ENCODE results near the gene SARDH.
A peak's percentile ranks its signal among the peaks of the same experiment; 100 is the strongest.

The SARDH gene

GRCh38 chr9:133654736-133655657, 83.2 kb downstream of the SARDH start:
- CTCF ChIA-PET, result interaction anchor here (0.6 kb wide), 1 partner anchor 13 kb away, joined by 4 read pairs; no protein-coding TSS in a partner anchor
- Histone ChIP-seq H3K36me3 (ENCODE audit: control insufficient read depth in 2 of 2, insufficient read depth in 1 of 2, low read length in 2 of 2) (no peaks in the 10 kb centered on the region), H3K4me1 (ENCODE audit: control insufficient read depth, insufficient read depth, low read length) (peaks cover 3% of the 10 kb centered on the region), H3K9me3 (ENCODE audit: control insufficient read depth, insufficient read depth, low read depth, low read length) (no peaks in the 10 kb centered on the region), H3K27ac (ENCODE audit: extremely low read depth, low read depth, low read length) (no peak overlapping the region), H3K4me3 (ENCODE audit: low read depth, low read length) (no peak overlapping the region)
- POLR2A ChIA-PET, result no interaction called here
- no peak for TF ChIP-seq ZNF266 (tag by site-specific recombination; IDR thresholded peaks at IDR 0.05; ENCODE audit: low read depth)
- TF ChIP-seq SCRT2 (tag by site-specific recombination; IDR thresholded peaks at IDR 0.05), result 0 out of 2 replicates have a peak, but pooled peaks have one; percentile 9

GRCh38 chr9:133653638-133654037, 84.5 kb downstream of the SARDH start:
- no peak for TF ChIP-seq CTCF (tag by site-specific recombination; IDR thresholded peaks at IDR 0.05)
- H3K36me3 ChIP-seq (ENCODE audit: control insufficient read depth in 2 of 2, insufficient read depth in 1 of 2, low read length in 2 of 2), result no peaks in the 10 kb centered on the region
- H3K9me3 ChIP-seq (ENCODE audit: control insufficient read depth, insufficient read depth, low read depth, low read length), result no peaks in the 10 kb centered on the region
- H3K4me3 ChIP-seq (ENCODE audit: low read depth, low read length), result no peak overlapping the region
- H3K27ac ChIP-seq (ENCODE audit: extremely low read depth, low read depth, low read length), result no peak overlapping the region
- ChIA-PET POLR2A (no interaction called here), CTCF (no interaction called here)
- H3K4me1 ChIP-seq (ENCODE audit: control insufficient read depth, insufficient read depth, low read length), result no peaks in the 10 kb centered on the region

DNA sequence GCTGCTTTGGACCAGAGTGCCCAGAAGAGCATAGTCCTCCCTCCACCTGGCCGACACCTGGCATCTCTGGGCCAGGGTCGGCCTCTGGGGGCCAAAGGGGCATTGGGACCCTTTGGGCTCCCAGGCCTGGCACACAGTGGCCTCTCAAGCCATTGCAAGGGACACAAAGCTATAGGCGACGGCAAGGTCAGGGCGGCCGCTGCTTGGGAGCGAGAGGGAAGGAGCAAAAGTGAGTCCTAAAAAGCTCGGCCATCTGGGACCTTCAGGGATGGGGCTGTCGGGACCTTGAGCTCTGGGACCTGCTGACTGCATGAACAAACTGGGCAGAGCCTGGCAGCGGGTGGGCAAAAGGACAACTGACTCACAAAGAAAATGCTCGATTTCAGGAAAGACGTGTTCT, 88.1 kb downstream of the SARDH start:
- H3K36me3 ChIP-seq (ENCODE audit: control insufficient read depth in 2 of 2, insufficient read depth in 1 of 2, low read length in 2 of 2), result no peaks in the 10 kb centered on the region

DNA sequence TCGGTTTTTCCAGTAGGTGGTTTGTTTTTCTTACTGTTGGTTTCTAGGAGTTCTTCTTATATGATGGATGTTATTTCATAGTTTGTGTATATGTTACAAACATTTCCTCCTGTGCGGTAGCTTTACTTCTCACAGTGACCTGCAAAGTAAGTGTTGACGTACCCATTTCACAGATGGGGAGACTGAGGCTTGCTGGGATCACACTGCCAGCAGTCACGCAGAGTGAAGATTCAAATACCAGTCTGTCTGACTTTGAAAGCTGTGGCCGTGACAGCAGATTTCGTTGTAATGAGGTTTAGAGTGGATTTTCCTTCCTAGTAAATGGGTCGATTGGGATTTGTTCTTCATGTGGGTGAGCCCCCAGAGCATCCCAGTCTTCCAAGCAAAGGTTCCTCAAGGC, 89.0 kb downstream of the SARDH start:
- H3K4me3 ChIP-seq (ENCODE audit: low read depth, low read length), result no peak overlapping the region
- no peaks in the 10 kb centered on the region for H3K36me3 ChIP-seq (ENCODE audit: control insufficient read depth in 2 of 2, insufficient read depth in 1 of 2, low read length in 2 of 2)
- H3K27ac ChIP-seq (ENCODE audit: extremely low read depth, low read depth, low read length), result no peak overlapping the region
- no peaks in the 10 kb centered on the region for H3K9me3 ChIP-seq (ENCODE audit: control insufficient read depth, insufficient read depth, low read depth, low read length)
- ChIA-PET CTCF (interaction anchor here (1.2 kb wide), 1 partner anchor 120 kb away, joined by 5 read pairs; no protein-coding TSS in a partner anchor), POLR2A (interaction anchor here (0.9 kb wide), 1 partner anchor 62 kb away, joined by 3 read pairs; no protein-coding TSS in a partner anchor)
- H3K4me1 ChIP-seq (ENCODE audit: control insufficient read depth, insufficient read depth, low read length), result no peaks in the 10 kb centered on the region
- TF ChIP-seq, protein P1, sequence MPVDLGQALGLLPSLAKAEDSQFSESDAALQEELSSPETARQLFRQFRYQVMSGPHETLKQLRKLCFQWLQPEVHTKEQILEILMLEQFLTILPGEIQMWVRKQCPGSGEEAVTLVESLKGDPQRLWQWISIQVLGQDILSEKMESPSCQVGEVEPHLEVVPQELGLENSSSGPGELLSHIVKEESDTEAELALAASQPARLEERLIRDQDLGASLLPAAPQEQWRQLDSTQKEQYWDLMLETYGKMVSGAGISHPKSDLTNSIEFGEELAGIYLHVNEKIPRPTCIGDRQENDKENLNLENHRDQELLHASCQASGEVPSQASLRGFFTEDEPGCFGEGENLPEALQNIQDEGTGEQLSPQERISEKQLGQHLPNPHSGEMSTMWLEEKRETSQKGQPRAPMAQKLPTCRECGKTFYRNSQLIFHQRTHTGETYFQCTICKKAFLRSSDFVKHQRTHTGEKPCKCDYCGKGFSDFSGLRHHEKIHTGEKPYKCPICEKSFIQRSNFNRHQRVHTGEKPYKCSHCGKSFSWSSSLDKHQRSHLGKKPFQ (tag by site-specific recombination; IDR thresholded peaks at IDR 0.05), result no peak
- TF ChIP-seq TRIM28 (IDR thresholded peaks at IDR 0.05; ENCODE audit: borderline replicate concordance, low read length), result no peak
- no peak for TF ChIP-seq PRDM6 (tag by site-specific recombination; IDR thresholded peaks at IDR 0.05)
- TF ChIP-seq ZFHX2 (tag by site-specific recombination; conservative IDR thresholded peaks at IDR 0.05), result no peak
- TF ChIP-seq, protein P2, sequence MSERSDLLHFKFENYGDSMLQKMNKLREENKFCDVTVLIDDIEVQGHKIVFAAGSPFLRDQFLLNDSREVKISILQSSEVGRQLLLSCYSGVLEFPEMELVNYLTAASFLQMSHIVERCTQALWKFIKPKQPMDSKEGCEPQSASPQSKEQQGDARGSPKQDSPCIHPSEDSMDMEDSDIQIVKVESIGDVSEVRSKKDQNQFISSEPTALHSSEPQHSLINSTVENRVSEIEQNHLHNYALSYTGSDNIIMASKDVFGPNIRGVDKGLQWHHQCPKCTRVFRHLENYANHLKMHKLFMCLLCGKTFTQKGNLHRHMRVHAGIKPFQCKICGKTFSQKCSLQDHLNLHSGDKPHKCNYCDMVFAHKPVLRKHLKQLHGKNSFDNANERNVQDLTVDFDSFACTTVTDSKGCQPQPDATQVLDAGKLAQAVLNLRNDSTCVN (tag by site-specific recombination; optimal IDR thresholded peaks at IDR 0.05), result no peak
- TF ChIP-seq ZNF184 (tag by site-specific recombination; IDR thresholded peaks at IDR 0.05), result no peak
- TF ChIP-seq ZNF16 (tag by site-specific recombination; IDR thresholded peaks at IDR 0.05; ENCODE audit: low read depth), result no peak
- no peak for TF ChIP-seq ZXDB (tag by site-specific recombination; IDR thresholded peaks at IDR 0.05)
- no peak for TF ChIP-seq HOXC10 (CRISPR knock-in tag; IDR thresholded peaks at IDR 0.05)
- TF ChIP-seq BCL11A (tag by site-specific recombination; IDR thresholded peaks at IDR 0.05; ENCODE audit: low read depth), result no peak
- TF ChIP-seq ZBTB17 (tag by site-specific recombination; IDR thresholded peaks at IDR 0.05), result no peak
- no peak for TF ChIP-seq MEIS1 (CRISPR knock-in tag; IDR thresholded peaks at IDR 0.05; ENCODE audit: borderline replicate concordance)
- TF ChIP-seq YY1 (tag by site-specific recombination; IDR thresholded peaks at IDR 0.05), result no peak
- TF ChIP-seq WT1 (tag by site-specific recombination; IDR thresholded peaks at IDR 0.05), result no peak

More for the DNA sequence above, 88.1 kb downstream of the SARDH start:
- ChIA-PET CTCF (interaction anchor here (0.6 kb wide), 1 partner anchor 159 kb away, joined by 3 read pairs; no protein-coding TSS in a partner anchor), POLR2A (no interaction called here)
- H3K4me1 ChIP-seq (ENCODE audit: control insufficient read depth, insufficient read depth, low read length), result no peaks in the 10 kb centered on the region
- no peak overlapping the region for H3K27ac ChIP-seq (ENCODE audit: extremely low read depth, low read depth, low read length)
- H3K4me3 ChIP-seq (ENCODE audit: low read depth, low read length), result no peak overlapping the region
- TF ChIP-seq ZBTB1 (tag by site-specific recombination; IDR thresholded peaks at IDR 0.05) (no peak), HOXC10 (CRISPR knock-in tag; IDR thresholded peaks at IDR 0.05) (no peak), ZNF791 (tag by site-specific recombination; IDR thresholded peaks at IDR 0.05) (no peak), ZNF302 (tag by site-specific recombination; IDR thresholded peaks at IDR 0.05; ENCODE audit: low read depth) (no peak), GLI4 (tag by site-specific recombination; IDR thresholded peaks at IDR 0.05) (no peak), ZNF426 (tag by site-specific recombination; IDR thresholded peaks at IDR 0.05) (no peak)
- H3K9me3 ChIP-seq (ENCODE audit: control insufficient read depth, insufficient read depth, low read depth, low read length), result no peaks in the 10 kb centered on the region

Data from HEK293 (cell line).